Colonic mucosa (tissue), 4 donors: Measurements from ENCODE around the gene SEC31A. TPM values are rescaled to one million over a fixed set of nuclear protein-coding genes. Genes with fewer than 3 reads are reported as not detected.

ENCODE experiments used
- DNase-seq: peaks from one replicate; pipeline ENCODE4 v3.0.0-alpha.2; 2020
- H3K27ac ChIP-seq: fragments of 200-600 bp; one replicate; pipeline ENCODE4 v1.8.0; 2021
- H3K27me3 ChIP-seq: fragments of 200-600 bp; one replicate; pipeline ENCODE4 v1.8.0; 2021
- H3K36me3 ChIP-seq: fragments of 200-600 bp; one replicate; pipeline ENCODE4 v1.8.0; 2021
- H3K4me1 ChIP-seq: fragments of 200-600 bp; one replicate; pipeline ENCODE4 v1.8.0; 2021; ENCODE audit warnings: mild to moderate bottlenecking
- H3K4me3 ChIP-seq: fragments of 200-600 bp; one replicate; pipeline ENCODE4 v1.8.0; 2021
- H3K9ac ChIP-seq, 2 donors: one replicate each; pipeline ENCODE4 v1.7.0; 2013; ENCODE audit warnings: control low read depth in 2 of 2, low read depth in 2 of 2, low read length in 2 of 2
- H3K9me3 ChIP-seq: fragments of 200-600 bp; one replicate; pipeline ENCODE4 v1.8.0; 2021
- intact Hi-C: fragments of 100-400 bp; cut with DNase I; formaldehyde crosslinking; loops from one replicate; pipeline ENCODE4 v1.14.1; 2022
- total RNA-seq, 2 donors: library from RNA; stranded (reverse); fragmentation: NEBNext Ultra II Directional in 1 of 2; extraction: Animal tissue kit (Norgen Biotek cat#: 25700) in 1 of 2; gene quantifications; one replicate each; pipeline ENCODE4 v1.2.1, GENCODE V29; 2021
- TF ChIP-seq, protein P1 (sequence below): fragments of 200-600 bp; IDR thresholded peaks from one replicate; pipeline ENCODE4 v1.8.0; 2022; ENCODE audit warnings: antibody characterized with exemption, mild to moderate bottlenecking
- donor health status: healthy.
- donor health status: DM: no; HTN: no; CAD: no.
- donor health status: DM: no; HTN: no; CAD: no.

Gene SEC31A
- total RNA-seq, 2 donors from 2014 or later = 158 to 188 TPM

DNA sequence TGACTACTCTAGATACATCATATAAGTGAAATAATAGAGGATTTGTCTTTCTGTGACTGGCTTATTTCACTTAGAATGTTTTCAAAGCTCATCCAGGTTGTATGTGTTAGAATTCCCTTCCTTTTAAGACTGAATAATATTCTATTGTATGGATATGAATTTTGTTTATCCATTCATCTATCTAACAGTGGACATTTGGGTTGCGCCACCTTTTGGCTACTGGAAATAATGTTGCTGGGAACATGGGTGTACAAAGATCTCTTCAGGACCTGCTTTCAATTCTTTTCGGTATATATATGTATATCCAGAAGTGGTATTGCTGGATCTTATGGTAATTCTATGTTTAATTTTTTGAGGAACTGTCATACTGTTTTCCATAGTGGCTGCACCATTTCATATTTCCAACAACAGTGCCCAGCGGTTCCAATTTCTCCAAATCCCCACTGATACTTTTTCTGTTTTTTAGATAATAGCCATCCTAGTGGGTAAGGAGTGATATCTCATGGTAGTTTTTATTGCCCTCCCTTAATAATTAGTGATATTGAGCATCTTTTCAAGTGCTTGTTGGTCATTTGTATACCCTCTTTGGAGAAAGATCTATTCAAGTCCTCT is 88.9 kb downstream of the SEC31A start:
- H3K4me1 ChIP-seq = no peaks in the 10 kb centered on the region
- H3K4me3 ChIP-seq = no peak overlapping the region
- intact Hi-C loops = no loop called here
- H3K9me3 ChIP-seq = no peaks in the 10 kb centered on the region
- no peaks in the 10 kb centered on the region for H3K36me3 ChIP-seq
- no peak overlapping the region for H3K27ac ChIP-seq
- H3K27me3 ChIP-seq = peaks cover 11% of the 10 kb centered on the region
- no peak overlapping the region for H3K9ac ChIP-seq
- TF ChIP-seq, protein P1, sequence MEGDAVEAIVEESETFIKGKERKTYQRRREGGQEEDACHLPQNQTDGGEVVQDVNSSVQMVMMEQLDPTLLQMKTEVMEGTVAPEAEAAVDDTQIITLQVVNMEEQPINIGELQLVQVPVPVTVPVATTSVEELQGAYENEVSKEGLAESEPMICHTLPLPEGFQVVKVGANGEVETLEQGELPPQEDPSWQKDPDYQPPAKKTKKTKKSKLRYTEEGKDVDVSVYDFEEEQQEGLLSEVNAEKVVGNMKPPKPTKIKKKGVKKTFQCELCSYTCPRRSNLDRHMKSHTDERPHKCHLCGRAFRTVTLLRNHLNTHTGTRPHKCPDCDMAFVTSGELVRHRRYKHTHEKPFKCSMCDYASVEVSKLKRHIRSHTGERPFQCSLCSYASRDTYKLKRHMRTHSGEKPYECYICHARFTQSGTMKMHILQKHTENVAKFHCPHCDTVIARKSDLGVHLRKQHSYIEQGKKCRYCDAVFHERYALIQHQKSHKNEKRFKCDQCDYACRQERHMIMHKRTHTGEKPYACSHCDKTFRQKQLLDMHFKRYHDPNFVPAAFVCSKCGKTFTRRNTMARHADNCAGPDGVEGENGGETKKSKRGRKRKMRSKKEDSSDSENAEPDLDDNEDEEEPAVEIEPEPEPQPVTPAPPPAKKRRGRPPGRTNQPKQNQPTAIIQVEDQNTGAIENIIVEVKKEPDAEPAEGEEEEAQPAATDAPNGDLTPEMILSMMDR = peak; percentile 36
- DNase-seq = no peak

DNA sequence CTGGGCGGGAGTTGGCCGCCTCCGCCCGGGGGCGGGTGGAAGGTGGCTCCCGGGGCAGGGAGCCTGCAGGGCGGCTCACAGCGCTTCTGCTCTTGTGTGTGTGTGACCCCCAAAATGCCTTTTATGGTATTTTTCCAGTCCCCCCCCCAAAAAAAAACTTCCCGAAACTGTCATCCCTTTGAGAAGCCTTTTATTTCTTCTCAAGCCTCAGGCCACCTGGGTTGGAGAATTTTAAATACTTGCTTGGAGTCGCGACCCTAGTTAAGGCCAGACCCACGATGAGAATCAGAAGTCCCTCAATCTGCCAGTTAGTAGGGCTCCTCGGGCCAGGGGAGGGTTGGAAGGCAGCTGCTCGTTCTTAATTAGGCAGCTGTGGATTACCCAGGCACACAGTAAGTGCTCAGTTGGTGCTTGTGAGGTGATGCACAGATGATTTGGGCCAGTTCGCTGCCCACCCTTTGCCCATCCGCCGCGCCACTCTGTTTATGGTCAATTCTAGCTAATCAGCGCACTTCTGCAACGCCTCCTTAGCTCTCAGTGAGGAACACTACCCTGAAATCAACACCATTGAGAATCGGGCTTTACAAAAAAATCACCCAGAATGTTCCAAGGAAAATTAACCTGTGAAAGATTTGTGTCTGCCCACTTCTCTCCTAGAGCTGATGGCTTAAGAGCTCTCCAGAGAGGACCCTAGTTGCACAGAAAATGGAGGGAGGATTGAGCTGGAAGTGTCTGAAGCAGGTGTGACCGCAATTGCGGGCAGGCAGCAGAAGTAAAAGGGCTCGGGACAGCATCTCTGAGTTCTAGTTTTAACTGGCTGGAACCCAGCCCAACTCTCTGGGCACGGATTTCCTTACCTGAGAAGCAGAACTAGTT is 91.7 kb downstream of the SEC31A start:
- Histone ChIP-seq H3K27ac (no peak overlapping the region), H3K36me3 (no peaks in the 10 kb centered on the region), H3K9me3 (no peaks in the 10 kb centered on the region), H3K4me1 (no peaks in the 10 kb centered on the region), H3K27me3 (peaks cover 11% of the 10 kb centered on the region), H3K9ac (peak overlapping the region in 1 of 2 donors; percentile 35), H3K4me3 (peak overlapping the region; percentile 72)
- intact Hi-C loops = no loop called here
- TF ChIP-seq, protein P1 = no peak
- DNase-seq = no peak

DNA sequence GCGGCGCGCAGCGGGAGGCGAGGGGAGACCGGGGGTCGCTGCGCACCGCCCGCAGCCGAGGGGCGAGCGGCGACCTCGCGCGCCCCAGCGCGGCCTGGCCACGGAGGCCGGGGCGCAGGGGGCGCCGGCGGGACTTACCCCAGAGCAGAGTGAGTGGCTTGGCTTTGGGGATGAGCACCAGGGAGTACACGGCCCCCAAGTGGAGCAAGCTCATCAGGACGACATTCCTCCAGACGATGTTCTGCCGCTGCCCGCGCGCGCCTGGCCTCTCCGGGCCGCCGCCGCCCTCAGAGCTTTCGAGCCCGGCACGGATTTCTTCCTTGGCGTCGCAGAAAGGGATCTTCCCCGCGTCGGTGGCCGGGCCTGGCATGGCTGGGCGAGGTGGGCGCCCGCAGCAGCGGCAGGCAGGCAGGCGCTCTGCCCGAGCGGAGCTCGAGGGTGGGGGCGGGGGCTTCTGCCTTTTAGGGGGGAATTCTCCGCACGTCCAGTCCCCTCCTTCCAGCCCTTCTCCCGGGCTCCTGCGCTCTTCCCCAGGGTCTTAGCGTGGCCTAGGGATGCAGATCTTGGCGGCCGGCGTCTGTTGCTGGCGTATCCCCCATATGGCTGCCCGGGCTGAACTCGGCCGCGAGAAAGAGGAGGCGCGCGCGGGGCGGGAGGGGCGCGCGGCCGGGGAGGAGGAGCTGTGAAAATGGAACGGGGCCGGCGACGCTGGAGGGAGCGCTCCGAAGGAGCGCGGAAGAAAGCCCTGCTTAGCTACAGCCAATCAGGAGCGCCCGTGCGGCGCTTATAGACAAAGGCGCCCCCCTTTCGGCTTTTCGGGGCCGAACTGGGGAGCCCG is 92.6 kb downstream of the SEC31A start, which contains the start of gene SCD5:
Gene SCD5 (minus strand): TSS at position 629 of the 838 bp plus-strand sequence. CDS start 259 bp downstream, at position 370.
- Histone ChIP-seq H3K36me3 (no peaks in the 10 kb centered on the region), H3K4me3 (peak within 1 kb of the TSS; percentile 72), H3K27me3 (peaks cover 11% of the 10 kb centered on the region), H3K9me3 (no peaks in the 10 kb centered on the region), H3K9ac (peak within 1 kb of the TSS in 1 of 2 donors; percentile 66), H3K4me1 (no peaks in the 10 kb centered on the region), H3K27ac (no peak within 1 kb of the TSS)
- intact Hi-C loops = no loop called here
- TF ChIP-seq, protein P1 = no peak
- peak; percentile 63 for DNase-seq

DNA sequence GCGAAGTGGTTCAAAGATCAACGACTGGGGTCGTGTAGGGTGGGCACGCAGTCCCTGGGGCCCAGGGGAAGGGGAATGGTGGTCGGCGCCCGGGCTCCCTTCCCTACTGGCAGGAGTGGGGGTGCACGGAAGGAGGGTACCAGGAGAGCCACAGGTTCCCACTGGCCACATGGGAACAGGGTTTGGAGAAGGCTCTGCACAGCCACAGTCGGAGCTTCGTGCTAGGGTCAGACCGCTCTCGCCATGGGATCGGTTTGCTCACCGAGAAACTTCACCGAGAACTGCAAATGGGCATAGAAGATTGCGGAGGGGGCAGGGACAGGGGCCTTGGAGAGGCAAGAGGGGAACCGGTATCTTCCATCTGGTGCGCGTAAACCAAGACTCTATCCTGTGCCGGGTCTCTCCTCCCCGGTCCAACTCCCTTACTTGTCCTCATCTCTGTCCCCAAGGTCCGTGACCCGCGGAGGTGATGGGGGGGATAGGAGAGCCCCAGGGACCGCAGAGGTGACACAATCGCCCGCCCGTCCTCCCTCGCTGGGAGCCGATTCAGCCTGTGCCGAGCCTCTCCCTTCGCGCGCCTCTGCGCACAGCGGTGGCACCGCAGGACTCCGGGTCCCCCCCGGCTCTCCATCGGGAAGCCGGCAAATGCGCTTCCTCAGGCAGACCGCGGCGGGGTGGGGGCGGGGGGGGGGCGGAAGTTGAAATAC is 93.4 kb downstream of the SEC31A start:
- no peaks in the 10 kb centered on the region for H3K9me3 ChIP-seq
- DNase-seq = no peak
- H3K4me1 ChIP-seq = no peaks in the 10 kb centered on the region
- H3K36me3 ChIP-seq = no peaks in the 10 kb centered on the region
- peaks cover 11% of the 10 kb centered on the region for H3K27me3 ChIP-seq
- H3K4me3 ChIP-seq = peak overlapping the region; percentile 72
- TF ChIP-seq, protein P1 = no peak
- no peak overlapping the region for H3K27ac ChIP-seq
- intact Hi-C loops = no loop called here
- H3K9ac ChIP-seq = peak overlapping the region in 1 of 2 donors; percentile 43

DNA sequence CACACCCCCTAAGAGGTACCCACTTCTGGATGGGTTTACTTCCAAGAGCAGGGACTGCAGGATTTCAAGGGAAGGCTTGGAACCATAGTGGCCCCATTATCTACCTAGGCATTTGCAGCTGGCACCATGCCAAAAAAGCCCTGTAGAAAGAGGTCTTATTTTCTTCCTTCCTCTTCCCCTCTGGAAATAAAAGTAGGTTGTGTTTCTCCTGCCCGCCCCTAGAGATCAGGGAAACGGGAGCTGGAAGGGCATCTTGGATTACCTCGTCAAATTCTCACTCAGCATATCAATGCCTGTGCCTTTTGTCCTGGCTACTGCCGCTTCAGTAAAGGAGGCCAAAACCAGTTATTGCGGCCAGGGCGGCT is 93.9 kb downstream of the SEC31A start:
- Histone ChIP-seq H3K4me3 (peak overlapping the region; percentile 72), H3K4me1 (no peaks in the 10 kb centered on the region), H3K36me3 (no peaks in the 10 kb centered on the region), H3K27ac (no peak overlapping the region), H3K9me3 (no peaks in the 10 kb centered on the region), H3K27me3 (peaks cover 11% of the 10 kb centered on the region), H3K9ac (no peak overlapping the region)
- TF ChIP-seq, protein P1 = no peak
- intact Hi-C loops = no loop called here
- DNase-seq = no peak
